Gastrocnemius medialis (tissue), 4 donors: ENCODE data around the gene SGCD. TPM values are rescaled to one million over a fixed set of nuclear protein-coding genes. Genes with fewer than 3 reads are reported as not detected.

Experiments
- ATAC-seq, 2 donors: fragments of 150-250 bp; one replicate each; pipeline ENCODE4 v1.9.1; 2016
- DNase-seq, 2 donors: peaks; one replicate each; pipeline ENCODE4 v3.0.0-alpha.2; 2019
- H3K27ac ChIP-seq, 4 donors: fragments of 200-600 bp; sonication (generic); 1 replicate in 1 of 4; 2 replicates in 3 of 4; pipeline ENCODE4 v1.5.1; 2016 to 2018; ENCODE audit warnings: mild to moderate bottlenecking in 2 of 4, moderate library complexity in 1 of 4
- H3K27me3 ChIP-seq, 3 donors: fragments of 200-600 bp; sonication (generic) in 2 of 3; 1 replicate in 1 of 3; 2 replicates in 2 of 3; pipeline versions ENCODE4 v1.5.1 to v1.6.0; 2016 to 2019; ENCODE audit warnings: mild to moderate bottlenecking in 1 of 3, moderate library complexity in 1 of 3
- H3K36me3 ChIP-seq, 2 donors: fragments of 200-600 bp; sonication (generic) in 1 of 2; one replicate each; pipeline ENCODE4 v1.5.1; 2017 to 2018
- H3K4me1 ChIP-seq, 2 donors: fragments of 200-600 bp; sonication (generic) in 1 of 2; one replicate each; pipeline ENCODE4 v1.5.1; 2016 to 2017; ENCODE audit warnings: mild to moderate bottlenecking in 2 of 2
- H3K4me3 ChIP-seq, 4 donors: fragments of 200-600 bp; sonication (generic) in 3 of 4; 1 replicate in 1 of 4; 2 replicates in 3 of 4; pipeline ENCODE4 v1.5.1; 2016 to 2019; ENCODE audit warnings: mild to moderate bottlenecking in 2 of 4
- H3K9me3 ChIP-seq, 3 donors: fragments of 200-600 bp; sonication (generic) in 2 of 3; 1 replicate in 1 of 3; 2 replicates in 2 of 3; pipeline ENCODE4 v1.5.1; 2016 to 2019
- POLR2A ChIP-seq, 2 donors: fragments of 450-650 bp; IDR thresholded peaks; one replicate each; pipeline ENCODE4 v1.6.1; 2017; ENCODE audit warnings: antibody characterized with exemption in 2 of 2, mild to moderate bottlenecking in 2 of 2, moderate library complexity in 2 of 2
- in situ Hi-C, 4 donors: fragments of 200-750 bp; cut with MboI; loops; one replicate each; pipeline versions ENCODE4 v1.15.0 to v1.8.0; 2017; ENCODE audit warnings: low sequenced_read_pairs in 4 of 4
- intact Hi-C: fragments of 100-400 bp; cut with DNase I; formaldehyde crosslinking; loops from one replicate; pipeline ENCODE4 v1.15.1; 2023; ENCODE audit warnings: low total_unique reads
- total RNA-seq, 4 donors: library from RNA; depleted of rRNA; stranded (reverse); fragments of >200 nt; gene quantifications; one replicate each; pipeline versions ENCODE4 v1.1.0 to v1.2.3, GENCODE V29; 2016
- TF ChIP-seq, protein P1 (sequence below), 5 experiments: fragments of 450-650 bp in 3 of 5; fragments of 200-600 bp in 2 of 5; sonication (generic) in 2 of 5; IDR thresholded peaks in 4 of 5; conservative IDR thresholded peaks in 1 of 5; 1 replicate in 4 of 5; 2 replicates in 1 of 5; pipeline ENCODE4 v1.5.1; 2016 to 2019; ENCODE audit warnings: antibody characterized with exemption in 5 of 5, mild to moderate bottlenecking in 3 of 5, moderate library complexity in 3 of 5

Gene SGCD
- total RNA-seq, 4 donors from 2014 or later = 8.2 to 53.5 (median 35.8) TPM

DNA sequence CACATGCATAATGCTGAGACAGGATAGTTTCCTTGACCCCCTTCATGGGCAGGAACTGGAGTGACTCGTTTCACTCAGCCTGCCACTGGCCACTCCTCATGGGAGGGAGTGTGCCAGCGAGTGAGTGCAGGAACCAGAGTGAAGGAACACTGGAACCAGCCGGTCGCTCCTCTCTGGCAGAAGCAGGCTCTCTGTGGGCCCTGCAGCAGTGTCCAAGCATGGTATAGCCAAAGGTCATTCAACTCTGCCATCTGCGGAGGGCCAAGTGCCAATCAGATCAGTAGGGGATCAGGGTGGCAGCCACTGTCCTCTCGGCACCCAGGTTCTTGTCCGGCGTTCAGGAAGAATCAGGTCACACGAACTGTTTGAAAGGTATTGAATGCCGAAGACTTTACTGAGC lies 353.9 kb downstream of the SGCD start:
- H3K27ac ChIP-seq = peak overlapping the region in 1 of 4 donors; percentile 14

DNA sequence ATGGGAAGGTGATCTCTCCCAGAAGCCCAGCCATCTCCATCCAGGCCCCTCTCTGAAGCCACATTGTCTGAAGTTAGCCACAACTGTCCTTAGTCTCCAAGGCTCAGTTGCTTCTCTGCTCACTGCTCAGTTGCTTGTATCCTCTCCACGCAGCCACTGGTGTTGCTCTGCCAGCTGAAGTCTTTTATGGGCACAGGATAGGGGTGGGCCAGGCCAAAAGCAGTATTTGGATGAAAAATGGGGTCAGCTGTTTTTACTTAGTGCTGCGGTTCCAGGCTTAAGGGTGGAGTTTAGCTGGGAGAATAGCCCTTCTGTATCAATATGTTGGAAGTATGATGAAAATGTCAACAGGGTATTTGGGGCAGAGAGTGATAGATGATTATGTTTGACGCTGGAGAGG lies 354.3 kb downstream of the SGCD start:
- Histone ChIP-seq H3K4me3 (no peak overlapping the region), H3K9me3 (no peaks in the 10 kb centered on the region), H3K4me1 (peaks cover 26 to 40% of the 10 kb centered on the region in 2 donors), H3K27me3 (no peaks in the 10 kb centered on the region), H3K36me3 (no peaks in the 10 kb centered on the region), H3K27ac (peak overlapping the region in 1 of 4 donors; percentile 14)
- TF ChIP-seq, protein P1, sequence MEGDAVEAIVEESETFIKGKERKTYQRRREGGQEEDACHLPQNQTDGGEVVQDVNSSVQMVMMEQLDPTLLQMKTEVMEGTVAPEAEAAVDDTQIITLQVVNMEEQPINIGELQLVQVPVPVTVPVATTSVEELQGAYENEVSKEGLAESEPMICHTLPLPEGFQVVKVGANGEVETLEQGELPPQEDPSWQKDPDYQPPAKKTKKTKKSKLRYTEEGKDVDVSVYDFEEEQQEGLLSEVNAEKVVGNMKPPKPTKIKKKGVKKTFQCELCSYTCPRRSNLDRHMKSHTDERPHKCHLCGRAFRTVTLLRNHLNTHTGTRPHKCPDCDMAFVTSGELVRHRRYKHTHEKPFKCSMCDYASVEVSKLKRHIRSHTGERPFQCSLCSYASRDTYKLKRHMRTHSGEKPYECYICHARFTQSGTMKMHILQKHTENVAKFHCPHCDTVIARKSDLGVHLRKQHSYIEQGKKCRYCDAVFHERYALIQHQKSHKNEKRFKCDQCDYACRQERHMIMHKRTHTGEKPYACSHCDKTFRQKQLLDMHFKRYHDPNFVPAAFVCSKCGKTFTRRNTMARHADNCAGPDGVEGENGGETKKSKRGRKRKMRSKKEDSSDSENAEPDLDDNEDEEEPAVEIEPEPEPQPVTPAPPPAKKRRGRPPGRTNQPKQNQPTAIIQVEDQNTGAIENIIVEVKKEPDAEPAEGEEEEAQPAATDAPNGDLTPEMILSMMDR (IDR thresholded peaks at IDR 0.05 in 4 of 5, conservative IDR thresholded peaks at IDR 0.05 in 1 of 5) = no peak
- no peak for TF ChIP-seq POLR2A (IDR thresholded peaks at IDR 0.05)
- in situ Hi-C loops = no loop called here
- intact Hi-C loops = no loop called here
- DNase-seq (no peak), ATAC-seq (no peak)

More for the DNA sequence above, 353.9 kb downstream of the SGCD start:
- H3K4me1 ChIP-seq = peaks cover 26 to 38% of the 10 kb centered on the region in 2 donors
- in situ Hi-C loops (no loop called here), intact Hi-C loops (no loop called here)
- H3K9me3 ChIP-seq = no peaks in the 10 kb centered on the region
- no peaks in the 10 kb centered on the region for H3K27me3 ChIP-seq
- H3K4me3 ChIP-seq = no peak overlapping the region
- ATAC-seq = peak in 1 of 2 donors; percentile 33
- no peak for DNase-seq
- H3K36me3 ChIP-seq = no peaks in the 10 kb centered on the region
- TF ChIP-seq, protein P1 (IDR thresholded peaks at IDR 0.05 in 4 of 5, conservative IDR thresholded peaks at IDR 0.05 in 1 of 5) = no peak
- TF ChIP-seq POLR2A (IDR thresholded peaks at IDR 0.05) = no peak

DNA sequence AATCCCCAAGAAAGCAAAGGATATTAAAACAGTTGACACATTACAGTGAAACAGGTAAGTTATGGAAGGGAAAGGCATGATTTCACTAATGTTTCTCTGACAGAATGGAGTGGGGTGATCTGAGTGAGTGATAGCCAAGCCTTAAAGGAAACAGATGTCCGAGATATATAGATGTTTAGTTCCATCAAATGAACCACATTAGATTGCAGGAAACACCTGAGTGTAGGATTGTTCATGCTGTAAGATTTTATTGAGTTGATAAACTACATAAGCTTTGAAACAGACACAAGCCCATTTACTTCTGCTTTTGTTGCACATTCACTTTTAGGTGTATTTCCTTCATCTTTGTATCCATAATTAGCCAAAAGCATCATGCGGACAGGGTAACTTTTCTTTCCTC lies 356.0 kb downstream of the SGCD start:
- in situ Hi-C loops = no loop called here

DNA sequence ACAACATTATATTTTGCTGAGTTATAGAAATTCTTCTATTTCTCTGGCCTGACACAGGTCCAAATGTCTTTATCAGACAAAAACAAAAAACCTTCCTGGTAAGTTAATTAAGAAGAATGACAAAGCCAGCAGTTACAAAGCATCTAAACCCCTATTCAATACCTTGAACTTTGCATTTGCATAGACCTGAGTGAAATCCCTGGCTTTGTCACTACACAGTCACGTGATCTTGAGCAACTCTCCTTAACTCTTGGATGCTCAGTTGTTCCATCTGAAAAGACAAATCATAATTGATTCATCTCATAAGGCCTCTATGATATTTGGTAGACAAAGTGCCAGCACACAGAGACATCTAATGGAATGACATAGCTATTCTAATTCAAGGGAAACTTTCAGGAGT lies 356.5 kb downstream of the SGCD start:
- in situ Hi-C loops (no loop called here), intact Hi-C loops (no loop called here)
- Histone ChIP-seq H3K36me3 (no peaks in the 10 kb centered on the region), H3K27me3 (no peaks in the 10 kb centered on the region), H3K4me1 (peaks cover 37 to 39% of the 10 kb centered on the region in 2 donors), H3K27ac (no peak overlapping the region), H3K4me3 (no peak overlapping the region), H3K9me3 (no peaks in the 10 kb centered on the region)
- no peak for TF ChIP-seq POLR2A (IDR thresholded peaks at IDR 0.05)
- TF ChIP-seq, protein P1 (IDR thresholded peaks at IDR 0.05 in 4 of 5, conservative IDR thresholded peaks at IDR 0.05 in 1 of 5) = no peak
- no peak for ATAC-seq
- no peak for DNase-seq

More for the DNA sequence above, 356.0 kb downstream of the SGCD start:
- Histone ChIP-seq H3K9me3 (no peaks in the 10 kb centered on the region), H3K27me3 (no peaks in the 10 kb centered on the region), H3K36me3 (no peaks in the 10 kb centered on the region), H3K27ac (no peak overlapping the region), H3K4me3 (no peak overlapping the region), H3K4me1 (peaks cover 34 to 42% of the 10 kb centered on the region in 2 donors)
- intact Hi-C loops = no loop called here
- ATAC-seq (no peak), DNase-seq (no peak)
- TF ChIP-seq, protein P1 (IDR thresholded peaks at IDR 0.05 in 4 of 5, conservative IDR thresholded peaks at IDR 0.05 in 1 of 5) = no peak
- no peak for TF ChIP-seq POLR2A (IDR thresholded peaks at IDR 0.05)

DNA sequence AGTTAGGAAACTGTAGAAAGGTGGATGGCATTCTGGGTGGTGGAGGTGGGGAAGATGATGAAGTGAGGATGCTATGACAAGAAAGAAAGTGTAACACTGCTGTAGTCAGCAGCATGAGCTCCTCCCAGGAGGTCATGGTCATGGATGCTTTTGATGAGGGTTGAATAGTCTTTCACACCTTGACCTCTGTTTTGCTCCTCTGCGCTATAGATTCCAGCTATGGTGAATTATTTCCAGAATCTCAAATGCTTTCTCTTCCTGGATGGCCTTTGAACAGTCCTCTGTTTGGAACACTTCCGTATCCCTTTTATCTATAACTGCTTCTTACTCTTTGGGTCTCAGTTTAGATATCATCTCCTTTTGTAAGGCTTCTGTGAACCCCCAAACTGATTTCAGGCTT lies 357.3 kb downstream of the SGCD start:
- Histone ChIP-seq H3K27me3 (no peaks in the 10 kb centered on the region), H3K36me3 (no peaks in the 10 kb centered on the region), H3K27ac (no peak overlapping the region), H3K4me3 (no peak overlapping the region), H3K4me1 (peaks cover 33 to 38% of the 10 kb centered on the region in 2 donors), H3K9me3 (no peaks in the 10 kb centered on the region)
- ATAC-seq (no peak), DNase-seq (no peak)
- TF ChIP-seq POLR2A (IDR thresholded peaks at IDR 0.05) = no peak
- TF ChIP-seq, protein P1 (IDR thresholded peaks at IDR 0.05 in 4 of 5, conservative IDR thresholded peaks at IDR 0.05 in 1 of 5) = no peak
- in situ Hi-C loops (no loop called here), intact Hi-C loops (no loop called here)
